ENCODE data around the gene HEATR5A.
"Not testable (repeated sequence)": the region's sequence is repeated elsewhere in the genome, so short reads cannot be mapped to it uniquely, and the experiment has no call there.

HEATR5A gene

GRCh38 chr14:31420319-31421111, at the start of gene HEATR5A:
HEATR5A (minus strand) TSS chr14:31420550; CDS start chr14:31402975, 17,575 bp downstream.
- Mint-ChIP-seq H3K27me3 (no peaks in the 10 kb centered on the region), H3K9me3 (no peaks in the 10 kb centered on the region), H3K4me1 (ENCODE audit: low read depth) (peaks cover 28% of the 10 kb centered on the region), H3K27ac (peak within 1 kb of the TSS; percentile 96), H3K4me3 (peak within 1 kb of the TSS; percentile 93), H3K36me3 (ENCODE audit: low read depth) (no peaks in the 10 kb centered on the region)

- no peak overlapping the region for H3K4me3 Mint-ChIP-seq
Observed at GRCh38 chr14:31466554-31466953, 46.2 kb upstream of the HEATR5A start.

GRCh38 chr14:31465111-31465510, 44.8 kb upstream of the HEATR5A start:
- Mint-ChIP-seq H3K27ac (no peak overlapping the region), H3K36me3 (ENCODE audit: low read depth) (no peaks in the 10 kb centered on the region), H3K9me3 (no peaks in the 10 kb centered on the region), H3K4me3 (no peak overlapping the region), H3K4me1 (ENCODE audit: low read depth) (no peaks in the 10 kb centered on the region), H3K27me3 (peaks cover 5% of the 10 kb centered on the region)

More at GRCh38 chr14:31466554-31466953, 46.2 kb upstream of the HEATR5A start:
- Mint-ChIP-seq H3K9me3 (no peaks in the 10 kb centered on the region), H3K27ac (no peak overlapping the region), H3K36me3 (ENCODE audit: low read depth) (no peaks in the 10 kb centered on the region), H3K27me3 (no peaks in the 10 kb centered on the region), H3K4me1 (ENCODE audit: low read depth) (no peaks in the 10 kb centered on the region)

GRCh38 chr14:31462450-31462849, 42.1 kb upstream of the HEATR5A start:
- H3K36me3 Mint-ChIP-seq (ENCODE audit: low read depth); H3K9me3 Mint-ChIP-seq; H3K4me3 Mint-ChIP-seq; H3K27me3 Mint-ChIP-seq; H3K27ac Mint-ChIP-seq: not testable (repeated sequence)
- H3K4me1 Mint-ChIP-seq (ENCODE audit: low read depth), result peaks cover 15% of the 10 kb centered on the region

GRCh38 chr14:31461545-31461944, 41.2 kb upstream of the HEATR5A start:
- Mint-ChIP-seq H3K4me3 (no peak overlapping the region), H3K4me1 (ENCODE audit: low read depth) (peaks cover 17% of the 10 kb centered on the region), H3K27me3 (peaks cover 5% of the 10 kb centered on the region), H3K36me3 (ENCODE audit: low read depth) (no peaks in the 10 kb centered on the region), H3K27ac (peak overlapping the region; percentile 4), H3K9me3 (no peaks in the 10 kb centered on the region)

DNA sequence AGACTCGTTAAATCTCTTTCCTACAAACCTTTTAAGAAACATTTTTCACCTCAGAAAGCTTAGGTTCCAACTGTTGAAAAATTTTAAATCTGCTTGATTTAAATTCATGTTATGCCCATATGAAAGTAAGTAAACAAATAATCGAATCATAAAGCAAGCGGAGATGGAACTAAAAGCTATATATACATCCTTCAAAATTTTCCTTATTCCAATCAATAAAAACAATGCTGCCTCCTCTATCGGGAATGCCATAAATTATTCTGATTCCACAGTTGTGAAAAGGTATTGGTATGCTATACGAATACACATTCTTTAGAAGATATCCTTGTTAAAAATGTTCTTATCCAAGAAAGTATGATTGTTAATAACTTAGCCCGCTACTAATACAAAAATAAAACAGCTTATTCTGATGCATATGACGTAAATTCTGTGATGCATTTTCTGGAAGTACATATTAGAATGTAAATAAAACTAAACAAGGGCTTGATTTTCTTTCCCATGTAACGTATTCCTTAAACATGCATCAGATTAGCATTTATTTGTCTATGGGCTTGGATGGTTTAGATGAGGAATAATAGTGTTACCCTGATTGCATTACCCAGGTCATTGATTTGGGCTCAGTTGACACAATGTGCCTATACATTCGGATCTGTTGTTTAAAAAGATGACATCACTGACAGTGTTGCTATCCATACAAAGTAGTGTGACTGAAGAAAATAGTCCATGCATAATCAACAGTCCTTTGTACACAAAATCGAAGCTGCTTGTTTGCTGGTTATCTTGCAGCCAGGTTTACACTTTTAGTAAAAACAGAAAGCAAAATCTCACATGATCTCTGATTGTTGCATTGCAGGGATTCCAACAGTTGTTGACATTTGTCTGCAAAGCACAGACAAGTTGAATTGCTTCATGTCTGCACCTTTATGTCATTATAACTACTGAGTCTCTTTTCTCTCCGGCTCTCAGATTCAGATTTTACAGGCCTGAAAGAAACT, 37.6 kb upstream of the HEATR5A start:
- Mint-ChIP-seq H3K4me1 (ENCODE audit: low read depth) (peaks cover 36% of the 10 kb centered on the region), H3K4me3 (peak overlapping the region; percentile 98), H3K36me3 (ENCODE audit: low read depth) (peaks cover 8% of the 10 kb centered on the region), H3K27me3 (peaks cover 5% of the 10 kb centered on the region), H3K27ac (peak overlapping the region; percentile 97), H3K9me3 (no peaks in the 10 kb centered on the region)

DNA sequence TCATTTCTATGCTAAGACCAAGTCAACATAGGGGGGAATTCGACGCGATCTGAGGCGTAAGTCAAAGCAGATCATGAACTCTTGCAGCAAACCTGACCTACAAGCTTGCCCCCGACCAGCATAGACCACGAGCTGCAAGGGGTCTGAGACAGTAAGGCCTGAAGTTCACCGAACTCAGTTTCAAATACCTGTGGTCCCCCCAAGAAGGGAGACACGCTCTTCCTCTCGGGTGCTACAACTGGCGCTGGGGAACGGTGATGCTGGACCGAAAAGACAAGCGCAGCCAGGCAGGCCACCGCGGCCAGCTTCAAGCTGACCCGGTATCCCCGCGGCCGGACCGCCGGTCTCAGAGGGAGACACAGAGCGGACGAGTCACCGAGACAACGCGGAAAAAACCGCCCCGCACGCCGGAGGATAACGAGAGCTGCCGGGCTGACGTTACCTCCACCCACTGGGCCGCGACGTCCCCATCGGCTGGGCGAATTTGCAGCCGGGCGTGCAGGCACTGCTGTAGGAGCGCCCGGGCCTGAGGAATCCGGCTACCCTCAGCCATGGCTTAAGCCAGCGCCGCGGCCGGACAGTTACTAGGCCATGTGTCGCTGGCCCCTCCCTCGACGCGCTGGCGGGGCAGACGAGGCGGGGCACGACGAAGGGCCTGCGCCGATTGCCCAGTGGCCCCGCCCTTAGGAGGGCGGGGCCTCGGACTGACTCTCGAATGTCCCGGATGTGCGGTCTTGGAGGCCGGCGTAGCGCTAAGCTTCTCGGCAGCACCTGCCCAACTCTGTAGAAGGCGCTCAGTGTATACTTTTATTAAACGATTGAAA, 36.7 kb upstream of the HEATR5A start, which contains the start of gene DTD2:
Gene DTD2 (minus strand): TSS at position 666 of the 824 bp plus-strand sequence. CDS start 113 bp downstream, at position 553.
- H3K27ac Mint-ChIP-seq, result peak within 1 kb of the TSS; percentile 97
- H3K4me1 Mint-ChIP-seq (ENCODE audit: low read depth), result peaks cover 36% of the 10 kb centered on the region
- H3K9me3 Mint-ChIP-seq, result no peaks in the 10 kb centered on the region
- peaks cover 12% of the 10 kb centered on the region for H3K36me3 Mint-ChIP-seq (ENCODE audit: low read depth)
- peaks cover 5% of the 10 kb centered on the region for H3K27me3 Mint-ChIP-seq
- peak within 1 kb of the TSS; percentile 98 for H3K4me3 Mint-ChIP-seq

DNA sequence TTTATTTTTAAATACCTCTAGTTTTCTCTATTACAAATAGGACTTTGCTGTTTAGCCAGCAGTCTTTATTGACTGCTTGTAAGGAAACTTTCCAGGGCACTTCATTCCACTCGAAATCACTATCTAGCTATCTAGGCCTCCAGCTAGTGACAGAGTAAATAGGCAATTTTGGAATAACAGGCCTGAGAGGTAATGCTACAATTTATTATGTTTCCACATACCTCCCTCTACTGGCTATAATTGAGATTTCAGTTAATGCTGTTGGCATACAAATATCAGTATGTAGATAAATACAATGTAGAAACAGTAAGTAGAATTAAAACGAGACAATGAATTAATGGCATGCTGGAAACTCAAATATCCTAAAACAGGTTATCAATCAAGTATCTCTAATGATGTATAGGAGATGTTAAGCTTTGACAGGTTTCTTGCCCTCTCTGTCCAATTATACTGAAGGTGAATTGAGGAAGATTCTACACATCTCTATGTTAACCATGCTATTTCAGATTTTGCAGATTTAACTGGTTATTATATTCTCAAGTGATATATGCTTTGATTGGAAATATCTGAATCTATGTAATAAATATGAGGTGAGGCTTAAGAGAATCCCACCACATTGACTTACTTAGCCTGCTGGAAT, 29.7 kb upstream of the HEATR5A start:
- Mint-ChIP-seq H3K36me3 (ENCODE audit: low read depth) (peaks cover 50% of the 10 kb centered on the region), H3K4me3 (no peak overlapping the region), H3K27me3 (no peaks in the 10 kb centered on the region), H3K9me3 (no peaks in the 10 kb centered on the region), H3K4me1 (ENCODE audit: low read depth) (peaks cover 8% of the 10 kb centered on the region), H3K27ac (no peak overlapping the region)

DNA sequence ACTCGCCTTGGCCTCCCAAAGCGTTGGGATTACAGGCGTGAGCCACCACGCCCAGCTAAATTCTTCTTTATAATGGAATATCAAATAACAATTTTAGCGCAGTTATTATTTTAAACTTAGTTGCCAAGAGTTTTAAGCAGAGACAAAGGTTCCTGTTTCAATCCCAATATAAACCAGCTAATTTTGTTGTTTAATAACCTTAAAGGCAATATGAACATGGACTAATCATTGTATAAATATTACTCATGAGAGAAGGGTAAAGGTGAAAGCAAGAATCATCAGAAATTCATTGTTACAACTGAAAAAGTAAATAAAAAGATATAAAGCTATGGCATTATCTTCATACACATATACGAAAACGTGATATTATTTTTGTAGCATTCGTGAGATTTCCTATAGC, 28.8 kb upstream of the HEATR5A start:
- Mint-ChIP-seq H3K4me1 (ENCODE audit: low read depth) (peaks cover 4% of the 10 kb centered on the region), H3K36me3 (ENCODE audit: low read depth) (peaks cover 49% of the 10 kb centered on the region), H3K4me3 (no peak overlapping the region), H3K27me3 (no peaks in the 10 kb centered on the region), H3K27ac (no peak overlapping the region), H3K9me3 (no peaks in the 10 kb centered on the region)

GRCh38 chr14:31445703-31446102, 25.4 kb upstream of the HEATR5A start:
- no peaks in the 10 kb centered on the region for H3K9me3 Mint-ChIP-seq
- no peak overlapping the region for H3K27ac Mint-ChIP-seq

DNA sequence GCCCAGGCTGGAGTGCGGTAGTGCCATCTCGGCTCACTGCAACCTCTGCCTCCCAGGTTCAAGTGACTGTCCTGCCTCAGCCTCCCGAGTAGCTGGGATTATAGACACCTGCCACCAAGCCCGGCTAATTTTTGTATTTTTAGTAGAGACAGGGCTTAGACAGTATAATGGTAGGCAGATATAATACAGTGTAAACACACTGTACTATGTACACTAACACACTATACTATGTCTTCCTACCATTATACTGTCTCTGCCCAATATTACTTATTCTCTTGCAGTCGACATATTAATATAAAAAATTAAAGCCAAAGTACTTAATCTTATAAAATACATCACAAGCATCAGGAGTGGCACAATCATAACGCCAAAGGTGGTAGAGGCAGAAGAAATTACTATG, 21.9 kb upstream of the HEATR5A start:
- Mint-ChIP-seq H3K36me3 (ENCODE audit: low read depth) (peaks cover 39% of the 10 kb centered on the region), H3K27me3 (no peaks in the 10 kb centered on the region), H3K4me1 (ENCODE audit: low read depth) (no peaks in the 10 kb centered on the region), H3K4me3 (no peak overlapping the region), H3K27ac (no peak overlapping the region), H3K9me3 (no peaks in the 10 kb centered on the region)

More at GRCh38 chr14:31445703-31446102, 25.4 kb upstream of the HEATR5A start:
- Mint-ChIP-seq H3K4me3 (no peak overlapping the region), H3K4me1 (ENCODE audit: low read depth) (no peaks in the 10 kb centered on the region), H3K36me3 (ENCODE audit: low read depth) (peaks cover 34% of the 10 kb centered on the region), H3K27me3 (no peaks in the 10 kb centered on the region)

DNA sequence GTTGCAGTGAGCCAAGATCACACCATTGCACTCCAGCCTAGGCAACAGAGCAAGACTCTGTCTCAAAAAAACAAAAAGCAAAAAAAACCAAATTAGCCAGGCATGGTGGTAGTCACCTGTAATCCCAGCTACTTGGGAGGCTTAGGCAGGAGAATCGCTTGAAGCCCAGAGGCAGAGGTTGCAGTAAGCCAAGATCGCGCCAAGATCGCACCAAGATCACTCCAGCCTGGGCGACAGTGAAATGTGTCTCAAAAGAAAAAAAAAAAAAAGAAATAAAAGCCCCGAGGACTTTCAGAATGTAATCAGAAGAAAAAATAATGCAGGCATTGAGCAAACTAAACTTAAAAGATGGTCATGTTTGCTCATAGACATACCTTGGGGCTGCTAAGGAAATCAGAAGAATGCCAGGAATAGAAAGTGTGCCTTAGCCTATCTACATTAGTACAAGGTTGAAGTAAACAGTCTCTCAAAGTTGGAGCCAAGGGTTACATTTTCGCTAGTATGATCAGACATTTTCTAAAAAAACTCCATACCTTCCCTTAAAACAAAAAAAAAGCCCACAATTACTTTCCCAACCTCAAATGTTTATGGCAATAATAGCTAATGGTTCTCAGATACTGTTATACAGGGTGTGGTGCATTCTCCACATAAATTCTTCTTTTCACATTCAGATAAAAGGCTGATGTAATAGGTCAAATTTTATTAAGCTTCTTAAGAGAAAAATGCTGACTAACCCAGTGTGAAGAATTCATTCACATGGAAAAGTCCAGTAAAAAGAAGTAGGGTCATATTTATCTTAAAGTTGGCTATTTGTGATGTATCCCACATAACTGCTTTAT, 21.1 kb upstream of the HEATR5A start:
- no peaks in the 10 kb centered on the region for H3K4me1 Mint-ChIP-seq (ENCODE audit: low read depth)
- H3K27me3 Mint-ChIP-seq, result no peaks in the 10 kb centered on the region
- no peak overlapping the region for H3K4me3 Mint-ChIP-seq
- no peak overlapping the region for H3K27ac Mint-ChIP-seq
- H3K9me3 Mint-ChIP-seq, result no peaks in the 10 kb centered on the region
- H3K36me3 Mint-ChIP-seq (ENCODE audit: low read depth), result peaks cover 37% of the 10 kb centered on the region

GRCh38 chr14:31440280-31440679, 19.9 kb upstream of the HEATR5A start:
- no peaks in the 10 kb centered on the region for H3K27me3 Mint-ChIP-seq
- peaks cover 4% of the 10 kb centered on the region for H3K4me1 Mint-ChIP-seq (ENCODE audit: low read depth)
- no peak overlapping the region for H3K27ac Mint-ChIP-seq
- no peaks in the 10 kb centered on the region for H3K9me3 Mint-ChIP-seq
- H3K36me3 Mint-ChIP-seq (ENCODE audit: low read depth), result peaks cover 32% of the 10 kb centered on the region
- H3K4me3 Mint-ChIP-seq, result no peak overlapping the region

Data from stimulated activated naive CD8-positive, alpha-beta T cell treated with anti-CD3 and anti-CD28 coated beads, Interleukin-15, Interleukin-2, amounts not matched to agents 100 ng/mL and 50 ng/mL, for 24 hours (primary cell).